Measurements from ENCODE around the gene TSSK1B.
"Not testable (repeated sequence)": the region's sequence is repeated elsewhere in the genome, so short reads cannot be mapped to it uniquely, and the experiment has no call there.

Gene TSSK1B

DNA sequence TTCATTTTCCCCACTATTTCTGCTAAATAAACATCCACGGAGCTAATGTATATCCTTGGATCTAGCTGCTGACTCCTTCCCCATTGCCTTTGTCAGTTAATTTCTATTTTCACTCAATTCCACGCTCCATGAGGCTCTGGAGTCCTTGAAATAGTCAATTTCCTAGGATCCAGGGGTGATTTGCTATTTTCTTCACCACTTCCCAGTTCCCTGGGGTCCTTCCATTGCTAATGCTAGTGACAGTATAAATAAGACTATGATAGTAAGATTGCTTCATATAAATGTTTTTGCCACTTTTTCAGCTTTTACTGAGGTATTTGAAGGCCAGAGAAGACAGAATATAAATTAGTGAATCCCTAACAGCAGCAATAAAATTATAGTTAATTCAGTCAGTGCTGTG, 13.1 kb downstream of the TSSK1B start:
- DNase-seq (ENCODE audit: low read depth): no peak
- H3K4me3 ChIP-seq (ENCODE audit: low read depth, low read length): no peak overlapping the region

GRCh38 chr5:113405530-113405929, 29.3 kb downstream of the TSSK1B start:
- no peak overlapping the region for H3K4me3 ChIP-seq (ENCODE audit: low read depth, low read length)
- no peak for DNase-seq (ENCODE audit: low read depth)

- DNase-seq (ENCODE audit: low read depth): no peak
- no peak overlapping the region for H3K4me3 ChIP-seq (ENCODE audit: low read depth, low read length)
Observed at GRCh38 chr5:113404269-113404668, 30.5 kb downstream of the TSSK1B start.

- H3K4me3 ChIP-seq (ENCODE audit: low read depth, low read length); DNase-seq (ENCODE audit: low read depth): not testable (repeated sequence)
Observed at GRCh38 chr5:113397986-113398385, 36.8 kb downstream of the TSSK1B start.

DNA sequence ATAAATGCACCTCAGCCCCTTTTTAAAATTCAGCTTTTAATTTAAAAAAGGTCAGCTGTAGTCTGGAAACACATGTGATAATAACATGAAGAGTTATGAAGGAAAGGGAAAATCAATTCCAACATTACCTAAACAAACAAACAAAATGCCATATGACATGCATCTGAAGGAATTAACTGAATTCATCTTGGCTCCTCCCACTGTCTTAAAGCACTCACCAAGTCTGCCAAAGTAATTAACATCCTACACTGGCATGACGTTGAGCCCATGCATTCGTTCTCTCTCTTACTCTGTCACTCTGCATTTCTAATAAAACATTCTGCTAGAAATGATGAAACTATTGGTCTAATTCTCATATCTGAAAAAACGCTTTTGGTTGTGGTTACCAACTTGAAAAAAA, 37.7 kb downstream of the TSSK1B start:
- no peak for DNase-seq (ENCODE audit: low read depth)

GRCh38 chr5:113394658-113395057, 40.1 kb downstream of the TSSK1B start:
- no peak for DNase-seq (ENCODE audit: low read depth)

More for the DNA sequence above, 37.7 kb downstream of the TSSK1B start:
- no peak overlapping the region for H3K4me3 ChIP-seq (ENCODE audit: low read depth, low read length)

DNA sequence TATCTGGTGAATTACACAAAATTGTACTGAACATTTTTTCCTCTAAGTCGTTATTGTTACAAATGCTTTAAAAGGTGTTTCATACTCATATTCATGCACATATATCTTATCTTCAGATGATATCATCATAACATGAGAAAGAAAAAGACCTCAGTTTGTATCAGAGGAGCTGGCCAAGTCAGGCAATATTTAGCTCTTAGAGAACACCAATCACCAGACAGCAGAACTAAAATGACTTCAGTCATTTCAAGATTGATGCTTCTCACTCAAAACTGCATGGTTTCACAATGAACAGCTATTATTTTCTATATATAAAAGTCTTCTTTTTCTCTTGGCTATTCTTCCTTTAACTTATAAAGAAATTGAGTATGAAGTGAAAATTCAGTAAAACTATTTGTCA, 44.6 kb downstream of the TSSK1B start:
- H3K4me3 ChIP-seq (ENCODE audit: low read depth, low read length): no peak overlapping the region
- no peak for DNase-seq (ENCODE audit: low read depth)

More at GRCh38 chr5:113394658-113395057, 40.1 kb downstream of the TSSK1B start:
- no peak overlapping the region for H3K4me3 ChIP-seq (ENCODE audit: low read depth, low read length)

DNA sequence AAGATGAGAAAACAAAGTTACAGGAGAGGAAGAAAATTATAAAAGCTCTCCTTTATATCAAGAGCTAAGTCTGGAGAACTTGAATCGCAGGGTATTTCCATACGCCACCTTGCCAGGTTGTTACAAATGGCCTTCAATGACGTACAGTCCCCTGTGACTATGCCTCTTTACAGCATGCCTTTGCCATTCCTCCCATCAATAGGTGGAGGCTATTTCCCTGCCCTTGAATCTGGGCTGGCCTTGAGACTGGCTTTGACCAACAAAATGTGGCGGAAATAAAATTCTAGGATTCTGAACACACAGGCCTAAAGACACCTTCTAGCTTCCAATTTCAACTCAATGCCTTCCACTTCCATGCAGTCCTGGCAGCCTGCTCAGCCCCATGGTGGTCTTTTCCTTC, 45.7 kb downstream of the TSSK1B start:
- no peak overlapping the region for H3K4me3 ChIP-seq (ENCODE audit: low read depth, low read length)
- DNase-seq (ENCODE audit: low read depth): no peak

DNA sequence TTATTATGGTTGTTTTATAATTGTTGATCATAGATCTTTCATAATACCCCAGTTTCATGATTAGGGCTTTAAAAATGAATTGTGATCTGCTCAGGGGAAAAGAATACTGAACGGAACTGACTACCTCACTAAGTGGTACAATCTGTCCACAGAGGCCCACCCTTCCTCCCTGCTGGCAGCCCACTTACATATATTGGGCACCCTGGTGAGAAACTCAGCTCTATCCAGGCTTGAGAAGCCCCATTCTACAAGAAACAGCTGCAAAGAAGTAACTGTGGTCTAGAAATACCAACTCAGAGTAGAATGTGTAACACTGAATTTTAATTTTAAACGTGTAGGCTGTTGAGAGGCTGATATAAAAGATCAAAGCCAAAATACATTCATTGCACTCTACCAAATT, 46.9 kb downstream of the TSSK1B start:
- no peak overlapping the region for H3K4me3 ChIP-seq (ENCODE audit: low read depth, low read length)
- no peak for DNase-seq (ENCODE audit: low read depth)

DNA sequence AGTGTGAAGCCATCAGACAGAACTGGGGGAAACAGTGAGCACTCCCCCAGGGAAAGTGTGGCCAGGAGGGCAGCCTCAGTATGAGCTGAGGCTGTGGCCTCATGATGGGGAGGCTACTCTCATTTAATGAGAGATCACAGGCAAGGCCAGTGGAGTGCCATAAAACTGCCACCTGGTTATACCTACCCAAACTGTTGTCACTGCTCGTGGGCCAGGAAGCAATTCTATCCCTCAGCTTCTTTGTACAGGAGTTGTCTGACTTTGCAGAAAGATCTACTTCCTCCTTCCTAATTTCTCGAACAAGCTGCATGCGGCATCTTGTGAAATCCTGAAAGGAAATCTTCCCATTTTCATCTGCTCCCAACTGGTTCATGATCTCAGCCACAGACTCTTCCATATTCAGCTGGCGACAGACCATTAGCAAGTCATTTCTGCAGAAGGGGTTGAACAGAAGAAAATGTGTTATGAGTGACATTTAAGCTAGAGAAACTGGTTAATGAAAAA, 50.0 kb downstream of the TSSK1B start:
- DNase-seq (ENCODE audit: low read depth): no peak
- no peak overlapping the region for H3K4me3 ChIP-seq (ENCODE audit: low read depth, low read length)

- no peak for DNase-seq (ENCODE audit: low read depth)
- no peak overlapping the region for H3K4me3 ChIP-seq (ENCODE audit: low read depth, low read length)
Observed at GRCh38 chr5:113382731-113383130, 52.1 kb downstream of the TSSK1B start.
